H9 (cell line): ENCODE data around the gene LRIG1. TPM values are rescaled to one million over a fixed set of nuclear protein-coding genes. Genes with fewer than 3 reads are reported as not detected.

ENCODE experiments used
- DNase-seq: peaks from one replicate; pipeline ENCODE4 v3.0.0-alpha.2; 2017
- H2AFZ ChIP-seq: one replicate; pipeline ENCODE4 v1.6.1; 2013; ENCODE audit warnings: mild to moderate bottlenecking, low read length, control low read depth, moderate library complexity
- H2AK5ac ChIP-seq: 2 replicates; pipeline ENCODE4 v1.6.1; 2013; ENCODE audit warnings: low read length, control low read depth, mixed read lengths; ENCODE audit not compliant: insufficient read length
- H2BK120ac ChIP-seq: one replicate; pipeline ENCODE4 v1.6.1; 2013; ENCODE audit warnings: low read depth, mild to moderate bottlenecking, low read length, control low read depth, inconsistent platforms; ENCODE audit not compliant: poor library complexity, severe bottlenecking
- H2BK12ac ChIP-seq: 2 replicates; pipeline ENCODE4 v1.6.1; 2013; ENCODE audit warnings: low read length, control low read depth, mixed read lengths, low read depth; ENCODE audit not compliant: insufficient read length
- H2BK15ac ChIP-seq: 2 replicates; pipeline ENCODE4 v1.6.1; 2013; ENCODE audit warnings: low read depth, low read length, control low read depth
- H2BK20ac ChIP-seq: one replicate; pipeline ENCODE4 v1.6.1; 2013; ENCODE audit warnings: low read depth, mild to moderate bottlenecking, low read length, control low read depth, inconsistent platforms; ENCODE audit not compliant: poor library complexity, severe bottlenecking
- H2BK5ac ChIP-seq: 2 replicates; pipeline ENCODE4 v1.6.1; 2013; ENCODE audit warnings: low read length, control low read depth, mixed read lengths; ENCODE audit not compliant: insufficient read length
- H3K14ac ChIP-seq: 2 replicates; pipeline ENCODE4 v1.6.1; 2013; ENCODE audit warnings: low read length, control low read depth; ENCODE audit not compliant: insufficient read depth
- H3K18ac ChIP-seq: 2 replicates; pipeline ENCODE4 v1.6.1; 2013; ENCODE audit warnings: low read depth, mild to moderate bottlenecking, mixed read lengths, low read length, control low read depth; ENCODE audit not compliant: insufficient read length
- H3K23ac ChIP-seq: 2 replicates; pipeline ENCODE4 v1.6.1; 2013; ENCODE audit warnings: low read length, control low read depth, mixed read lengths, low read depth; ENCODE audit not compliant: insufficient read length
- H3K23me2 ChIP-seq: 2 replicates; pipeline ENCODE4 v1.6.1; 2013; ENCODE audit warnings: low read depth, mild to moderate bottlenecking, mixed read lengths, low read length, control low read depth; ENCODE audit not compliant: insufficient read length, poor library complexity, severe bottlenecking
- H3K27ac ChIP-seq: 2 replicates; pipeline ENCODE4 v1.5.1; 2013; ENCODE audit warnings: low read length, control low read depth, mixed read lengths, low read depth; ENCODE audit not compliant: insufficient read length
- H3K27me3 ChIP-seq: 2 replicates; pipeline ENCODE4 v1.6.1; 2013; ENCODE audit warnings: low read length, control low read depth, inconsistent platforms; ENCODE audit not compliant: insufficient read depth
- H3K4ac ChIP-seq: 2 replicates; pipeline ENCODE4 v1.6.1; 2013; ENCODE audit warnings: low read depth, mild to moderate bottlenecking, control low read depth, inconsistent platforms, low read length, moderate library complexity
- H3K4me1 ChIP-seq: 2 replicates; pipeline ENCODE4 v1.6.1; 2013; ENCODE audit warnings: low read length, control low read depth, inconsistent platforms; ENCODE audit not compliant: insufficient read depth
- H3K4me2 ChIP-seq: 2 replicates; pipeline ENCODE4 v1.6.1; 2013; ENCODE audit warnings: low read length, control low read depth, mixed read lengths; ENCODE audit not compliant: insufficient read length, insufficient read depth
- H3K56ac ChIP-seq: 2 replicates; pipeline ENCODE4 v1.6.1; 2013; ENCODE audit warnings: low read depth, mild to moderate bottlenecking, mixed read lengths, low read length, control low read depth; ENCODE audit not compliant: insufficient read length
- H3K79me1 ChIP-seq: 2 replicates; pipeline ENCODE4 v1.6.1; 2013; ENCODE audit warnings: low read depth, mild to moderate bottlenecking, moderate library complexity, low read length, control low read depth, inconsistent platforms; ENCODE audit not compliant: insufficient read depth, poor library complexity, severe bottlenecking
- H3K79me2 ChIP-seq: 2 replicates; pipeline ENCODE4 v1.6.1; 2013; ENCODE audit warnings: low read length, control low read depth, inconsistent platforms; ENCODE audit not compliant: insufficient read depth
- H3K9ac ChIP-seq: 2 replicates; pipeline ENCODE4 v1.6.1; 2013; ENCODE audit warnings: low read length, control low read depth, mixed read lengths; ENCODE audit not compliant: insufficient read length; ENCODE audit errors: extremely low read depth
- H3K9me3 ChIP-seq: one replicate; pipeline ENCODE4 v1.6.1; 2013; ENCODE audit warnings: low read depth, low read length, inconsistent platforms; ENCODE audit not compliant: control insufficient read depth
- H3T11ph ChIP-seq: one replicate; pipeline ENCODE4 v1.6.1; 2013; ENCODE audit warnings: mild to moderate bottlenecking, low read length, control low read depth, inconsistent platforms
- H4K20me1 ChIP-seq: one replicate; pipeline ENCODE4 v1.6.1; 2013; ENCODE audit not compliant: control insufficient read depth, insufficient read length, insufficient read depth
- H4K5ac ChIP-seq: 2 replicates; pipeline ENCODE4 v1.6.1; 2013; ENCODE audit warnings: low read depth, mild to moderate bottlenecking, mixed read lengths, low read length, control low read depth; ENCODE audit not compliant: insufficient read length
- H4K8ac ChIP-seq: replicated peaks from 2 replicates; pipeline ENCODE4 v1.6.1; 2013; ENCODE audit warnings: low read length, control low read depth, mixed read lengths, low read depth; ENCODE audit not compliant: insufficient read length
- H4K91ac ChIP-seq: 2 replicates; pipeline ENCODE4 v1.6.1; 2013; ENCODE audit warnings: low read depth, mild to moderate bottlenecking, moderate library complexity, mixed read lengths, low read length, control low read depth; ENCODE audit not compliant: insufficient read length
- H3K27ac Mint-ChIP-seq, 3 experiments: 2 replicates in 2 of 3; 3 replicates in 1 of 3; pipeline ENCODE4 v1.8.0; 2020 to 2021; ENCODE audit warnings: mixed read lengths in 3 of 3, mild to moderate bottlenecking in 1 of 3, moderate library complexity in 1 of 3
- H3K27me3 Mint-ChIP-seq: 2 replicates; pipeline ENCODE4 v1.8.0; 2021; ENCODE audit warnings: low read depth, mild to moderate bottlenecking, moderate library complexity, mixed read lengths
- H3K36me3 Mint-ChIP-seq, 3 experiments: 2 replicates in 2 of 3; 3 replicates in 1 of 3; pipeline ENCODE4 v1.8.0; 2020 to 2021; ENCODE audit warnings: low read depth in 3 of 3, mixed read lengths in 3 of 3; ENCODE audit not compliant: insufficient read depth in 1 of 3
- H3K4me1 Mint-ChIP-seq, 2 experiments: 2 replicates each; pipeline ENCODE4 v1.8.0; 2020; ENCODE audit warnings: mixed read lengths in 2 of 2
- H3K4me3 Mint-ChIP-seq, 2 experiments: 2 replicates in 1 of 2; 3 replicates in 1 of 2; pipeline ENCODE4 v1.8.0; 2020 to 2021; ENCODE audit warnings: mild to moderate bottlenecking in 2 of 2, mixed read lengths in 2 of 2, moderate library complexity in 1 of 2
- H3K9me3 Mint-ChIP-seq, 2 experiments: 2 replicates in 1 of 2; 3 replicates in 1 of 2; pipeline ENCODE4 v1.8.0; 2020; ENCODE audit warnings: mild to moderate bottlenecking in 2 of 2, mixed read lengths in 2 of 2, moderate library complexity in 1 of 2
- WGBS: extraction: QIAGEN DNeasy Blood & Tissue Kit; methylation state at CpG from one replicate; pipeline ENCODE4 v1.1.7; 2013; ENCODE audit warnings: missing lambda C conversion rate, low lambda C conversion rate, mixed read lengths; ENCODE audit not compliant: insufficient read length; ENCODE audit errors: extremely low coverage; 5-methylcytosine and 5-hydroxymethylcytosine counted together
- total RNA-seq: library from RNA; stranded (reverse); gene quantifications from 2 replicates; pipeline ENCODE4 v1.2.1, GENCODE V29; 2021
- TF ChIP-seq, protein P1 (sequence below): fragments of 200-600 bp; sonication (generic); conservative IDR thresholded peaks from 3 replicates; pipeline ENCODE4 v1.8.0; 2021; ENCODE audit warnings: antibody characterized with exemption, mild to moderate bottlenecking

LRIG1 gene
- total RNA-seq, 1 experiment from 2014 or later, result 70.3 TPM

DNA sequence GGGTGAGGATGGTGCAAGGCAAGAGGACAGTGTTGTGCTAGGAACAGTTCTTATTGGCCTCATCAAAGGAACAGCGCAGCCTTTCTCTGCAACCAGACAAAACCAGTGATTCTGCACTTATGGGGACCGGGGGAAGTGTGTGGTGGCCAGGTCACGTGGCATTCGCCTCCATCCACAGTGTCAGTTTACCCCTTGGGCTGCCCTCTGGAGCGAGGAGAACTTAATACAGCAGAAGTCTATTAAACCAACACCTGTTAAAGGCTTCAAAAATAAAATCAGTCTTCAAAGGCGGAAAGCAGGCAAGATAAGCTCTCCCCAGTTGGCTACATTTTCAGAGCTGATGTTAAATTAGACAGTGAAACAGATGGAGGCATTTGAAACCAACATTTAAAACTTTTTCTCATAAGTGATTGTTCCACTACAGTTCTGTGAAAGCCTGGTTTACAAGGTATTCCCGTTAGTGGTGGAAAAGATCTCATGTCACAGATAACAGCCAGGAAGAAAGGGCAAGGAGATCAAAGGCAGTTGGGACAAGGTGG lies 75.2 kb downstream of the LRIG1 start:
- Histone ChIP-seq H3K23ac (no peak overlapping the region), H4K20me1 (no peaks in the 10 kb centered on the region), H2BK5ac (no peak overlapping the region), H3K9me3 (peaks cover 15% of the 10 kb centered on the region), H2BK120ac (no peak overlapping the region), H2AFZ (no peak overlapping the region), H3K14ac (no peak overlapping the region), H3K27me3 (no peaks in the 10 kb centered on the region), H3K23me2 (no peaks in the 10 kb centered on the region), H4K91ac (no peak overlapping the region), H3K4ac (no peak overlapping the region), H4K8ac (no peak overlapping the region), H2BK20ac (no peak overlapping the region), H3T11ph (no peak overlapping the region), H2BK12ac (no peak overlapping the region), H3K4me1 (peaks cover 14% of the 10 kb centered on the region), H2BK15ac (no peak overlapping the region), H3K27ac (no peak overlapping the region), H3K4me2 (no peak overlapping the region), H4K5ac (no peak overlapping the region), H3K9ac (no peak overlapping the region), H3K56ac (no peak overlapping the region), H3K18ac (no peak overlapping the region), H3K79me1 (peaks cover 29% of the 10 kb centered on the region), H2AK5ac (no peak overlapping the region), H3K79me2 (peaks cover 35% of the 10 kb centered on the region)
- H3K4me3 Mint-ChIP-seq, result no peak overlapping the region
- peaks cover 36 to 40% of the 10 kb centered on the region in 2 experiments for H3K9me3 Mint-ChIP-seq
- TF ChIP-seq, protein P1, sequence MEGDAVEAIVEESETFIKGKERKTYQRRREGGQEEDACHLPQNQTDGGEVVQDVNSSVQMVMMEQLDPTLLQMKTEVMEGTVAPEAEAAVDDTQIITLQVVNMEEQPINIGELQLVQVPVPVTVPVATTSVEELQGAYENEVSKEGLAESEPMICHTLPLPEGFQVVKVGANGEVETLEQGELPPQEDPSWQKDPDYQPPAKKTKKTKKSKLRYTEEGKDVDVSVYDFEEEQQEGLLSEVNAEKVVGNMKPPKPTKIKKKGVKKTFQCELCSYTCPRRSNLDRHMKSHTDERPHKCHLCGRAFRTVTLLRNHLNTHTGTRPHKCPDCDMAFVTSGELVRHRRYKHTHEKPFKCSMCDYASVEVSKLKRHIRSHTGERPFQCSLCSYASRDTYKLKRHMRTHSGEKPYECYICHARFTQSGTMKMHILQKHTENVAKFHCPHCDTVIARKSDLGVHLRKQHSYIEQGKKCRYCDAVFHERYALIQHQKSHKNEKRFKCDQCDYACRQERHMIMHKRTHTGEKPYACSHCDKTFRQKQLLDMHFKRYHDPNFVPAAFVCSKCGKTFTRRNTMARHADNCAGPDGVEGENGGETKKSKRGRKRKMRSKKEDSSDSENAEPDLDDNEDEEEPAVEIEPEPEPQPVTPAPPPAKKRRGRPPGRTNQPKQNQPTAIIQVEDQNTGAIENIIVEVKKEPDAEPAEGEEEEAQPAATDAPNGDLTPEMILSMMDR, result no peak
- peaks cover 50 to 51% of the 10 kb centered on the region in 2 experiments for H3K4me1 Mint-ChIP-seq
- H3K36me3 Mint-ChIP-seq, result peaks cover 45 to 79% (median 63%) of the 10 kb centered on the region in 3 experiments
- DNase-seq, result no peak
- no peaks in the 10 kb centered on the region; the same call in 1 of the 2 replicates for H3K27me3 Mint-ChIP-seq
- no CpG with 5 or more reads among the region's 7 CpGs for WGBS
- no peak overlapping the region for H3K27ac Mint-ChIP-seq
